GM21447 (cell line): ENCODE results near the gene FCSK.

Experiments used
- ATAC-seq: cut with Tn5 transposase; IDR thresholded peaks from one replicate; pipeline ENCODE4 v1.9.1; 2021; ENCODE audit not compliant: unreplicated experiment

The FCSK gene

DNA sequence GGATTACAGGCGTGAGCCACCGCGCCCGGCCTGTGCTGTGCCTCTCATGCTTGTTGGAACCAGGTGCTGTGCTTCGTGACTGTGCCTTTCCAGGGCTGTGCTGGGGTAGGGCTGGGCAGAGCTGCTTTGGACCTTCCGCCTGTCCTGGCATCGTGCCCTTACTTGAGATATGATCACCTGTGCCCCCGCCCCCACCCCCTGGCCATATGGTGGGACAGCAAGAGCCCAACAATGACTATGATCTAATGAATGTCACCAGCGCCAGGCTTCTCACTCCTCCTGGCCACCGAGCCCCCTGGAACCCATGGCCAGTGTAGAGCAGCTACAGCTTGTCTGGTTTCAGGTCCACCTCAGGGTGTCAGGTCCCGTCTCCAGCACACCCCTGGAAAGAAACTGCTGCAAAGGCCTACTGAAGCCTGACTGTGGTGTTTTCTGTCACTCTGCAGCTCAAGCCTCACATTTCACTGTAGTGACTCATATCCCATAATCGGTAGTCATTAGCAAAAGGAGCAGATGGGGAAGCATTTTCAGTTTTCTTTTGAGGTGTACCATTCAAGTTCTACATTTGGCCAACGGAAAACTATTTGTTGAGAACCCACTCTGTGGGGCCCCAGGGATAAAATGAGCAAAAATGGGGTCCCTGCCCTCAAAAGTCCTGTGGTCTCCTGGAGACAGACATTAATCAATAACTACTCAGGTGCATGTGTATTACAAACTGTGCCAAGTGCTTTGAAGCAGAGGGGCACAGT, 22.1 kb downstream of the FCSK start:
- peak; percentile 87 for ATAC-seq

DNA sequence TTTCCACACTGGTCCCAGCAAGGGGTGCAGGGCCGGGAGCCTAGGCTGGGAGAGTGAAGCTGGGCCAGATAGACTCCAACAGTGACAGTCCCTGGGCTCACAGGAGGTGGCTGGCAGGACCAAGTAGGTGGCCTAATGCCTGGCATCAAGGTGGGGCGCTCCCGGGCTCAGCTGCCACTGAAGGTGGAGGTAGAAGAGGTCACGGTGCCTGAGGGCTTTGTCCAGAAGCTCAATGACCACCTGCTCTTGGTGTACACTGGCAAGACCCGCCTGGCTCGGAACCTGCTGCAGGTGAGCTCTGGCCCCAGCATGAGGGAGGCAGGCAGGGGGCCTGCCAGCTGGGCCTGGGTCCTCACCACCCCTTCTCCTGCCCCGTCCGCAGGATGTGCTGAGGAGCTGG, 23.8 kb downstream of the FCSK start:
- ATAC-seq, result no peak

DNA sequence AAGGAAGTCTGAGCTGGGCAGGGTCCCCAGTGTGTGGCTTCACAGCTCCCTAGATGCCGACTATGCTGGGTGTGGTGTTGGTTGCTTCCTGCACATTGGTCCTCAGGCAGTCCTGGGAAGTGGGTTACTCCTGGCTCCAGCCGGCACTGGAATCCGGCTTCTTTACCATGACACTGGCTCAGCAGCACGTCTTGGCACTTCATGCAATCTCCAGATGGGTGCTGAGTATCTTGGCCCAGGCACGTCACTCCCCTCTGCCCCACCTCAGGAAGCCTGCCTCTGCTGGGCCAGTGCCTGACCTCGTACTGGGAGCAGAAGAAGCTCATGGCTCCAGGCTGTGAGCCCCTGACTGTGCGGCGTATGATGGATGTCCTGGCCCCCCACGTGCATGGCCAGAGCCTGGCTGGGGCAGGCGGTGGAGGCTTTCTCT, 24.5 kb downstream of the FCSK start:
- no peak for ATAC-seq

DNA sequence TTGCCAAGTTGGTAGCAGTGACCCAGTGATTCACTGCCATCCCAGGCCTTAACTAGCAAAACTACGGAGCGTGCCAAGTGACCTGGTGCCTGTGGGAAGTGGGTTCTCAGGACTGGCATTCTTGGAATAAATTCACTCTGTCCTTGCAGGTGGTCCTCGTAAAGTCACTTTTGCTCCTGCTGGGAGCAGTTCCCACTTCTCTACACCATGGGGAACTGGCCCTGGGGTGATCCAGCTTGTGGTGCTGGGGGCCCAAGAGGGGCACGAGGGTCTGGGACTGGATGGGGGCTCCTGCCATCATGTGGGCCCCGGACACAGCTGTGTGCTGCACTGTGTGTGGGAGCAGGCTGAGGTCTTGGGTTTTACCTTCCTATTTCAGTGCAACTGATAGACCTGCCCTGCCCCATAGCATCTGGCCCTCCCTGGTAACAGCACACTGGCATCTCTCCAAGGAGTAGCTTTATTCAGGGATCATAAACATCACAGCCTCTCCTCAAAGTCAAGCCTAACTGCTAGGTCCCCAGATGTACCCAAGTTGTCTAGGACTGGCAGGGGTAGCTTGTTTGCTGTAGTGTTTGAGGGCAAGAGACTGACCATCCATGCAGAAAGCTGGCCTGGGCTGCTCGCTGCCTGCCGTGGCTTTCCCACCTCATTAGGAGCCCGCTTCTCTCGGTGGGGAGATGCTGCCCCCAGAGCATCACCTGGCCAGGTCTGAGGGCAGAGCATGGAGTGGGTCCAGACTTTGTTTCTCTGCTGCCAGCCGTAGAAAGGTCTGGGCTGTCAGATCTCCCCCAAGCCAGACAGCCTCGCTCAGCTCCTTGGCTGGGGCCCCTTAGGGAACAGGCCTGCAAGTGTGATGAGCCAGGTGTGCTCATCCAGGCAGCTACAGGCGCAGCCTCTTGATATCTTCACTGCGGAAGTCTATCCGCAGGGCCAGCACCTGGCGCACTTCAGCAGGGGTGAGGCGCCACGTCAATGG, 26.0 kb downstream of the FCSK start:
- ATAC-seq, result no peak

DNA sequence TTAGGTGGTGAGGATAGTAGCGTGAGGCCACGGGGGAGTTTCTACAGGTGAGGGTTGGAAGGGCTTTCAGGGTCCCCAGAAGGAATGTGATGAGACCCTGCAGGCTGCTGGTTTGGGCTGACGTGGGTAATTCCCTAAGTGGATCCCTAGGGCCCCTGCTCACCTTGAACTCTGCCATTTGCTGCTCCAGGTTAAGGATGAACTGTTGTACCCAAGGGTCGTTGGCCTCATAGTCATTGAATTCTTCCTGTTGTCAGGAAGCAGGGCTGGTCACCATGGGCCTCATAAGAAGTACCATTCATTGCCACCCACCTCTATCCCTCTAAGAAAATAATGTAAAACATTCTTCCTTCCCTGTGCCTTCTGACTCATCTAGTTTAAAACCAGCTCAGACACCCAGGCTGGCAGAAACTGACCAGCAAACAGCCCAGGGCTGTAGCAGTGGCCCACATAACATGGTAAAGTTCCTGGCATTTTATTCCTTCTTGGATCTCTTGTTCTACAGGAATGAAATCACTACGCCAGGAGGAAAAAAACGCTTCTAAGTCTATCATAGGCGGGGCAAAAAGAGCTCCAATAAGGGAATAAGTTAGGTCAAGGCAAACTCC, 27.6 kb downstream of the FCSK start:
- no peak for ATAC-seq

DNA sequence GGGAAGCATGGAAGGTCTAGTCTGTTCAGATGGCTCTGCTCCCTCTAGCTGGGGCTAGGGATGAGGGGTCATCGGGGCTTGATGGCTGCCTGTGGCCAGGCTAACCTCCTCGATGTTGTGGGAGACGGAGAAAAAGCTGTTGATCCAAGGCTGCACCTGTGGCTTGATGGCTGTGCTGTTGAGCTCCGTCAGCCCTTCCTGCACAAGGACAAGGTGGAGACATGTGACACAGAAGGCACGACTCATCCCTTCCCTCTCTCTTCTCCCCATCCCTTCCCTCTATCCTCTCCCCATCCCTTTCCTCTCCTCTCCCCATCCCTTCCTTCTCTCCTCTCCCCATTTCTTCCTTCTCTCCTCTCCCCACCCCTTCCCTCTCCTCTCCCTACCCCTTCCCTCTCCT, 28.2 kb downstream of the FCSK start:
- no peak for ATAC-seq

DNA sequence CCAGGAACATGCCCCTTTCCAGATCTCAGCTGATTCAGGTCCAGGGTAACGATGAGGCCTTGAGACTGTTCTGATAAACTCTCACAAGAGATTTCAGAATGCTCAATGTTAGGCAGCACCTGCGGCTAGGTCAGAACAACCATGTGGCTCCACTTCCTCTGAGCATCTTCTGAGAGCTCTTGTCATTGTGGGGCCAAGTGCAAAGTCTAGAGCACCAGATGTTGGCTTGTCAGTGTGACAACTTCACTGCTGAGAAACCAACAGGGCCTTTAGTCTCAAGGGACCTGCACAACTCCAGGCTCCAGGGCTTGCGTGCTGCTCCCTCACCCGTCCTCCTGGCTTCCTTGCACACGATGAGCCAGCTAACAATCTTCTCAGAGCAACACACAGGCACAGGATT, 29.0 kb downstream of the FCSK start:
- ATAC-seq, result peak; percentile 56

DNA sequence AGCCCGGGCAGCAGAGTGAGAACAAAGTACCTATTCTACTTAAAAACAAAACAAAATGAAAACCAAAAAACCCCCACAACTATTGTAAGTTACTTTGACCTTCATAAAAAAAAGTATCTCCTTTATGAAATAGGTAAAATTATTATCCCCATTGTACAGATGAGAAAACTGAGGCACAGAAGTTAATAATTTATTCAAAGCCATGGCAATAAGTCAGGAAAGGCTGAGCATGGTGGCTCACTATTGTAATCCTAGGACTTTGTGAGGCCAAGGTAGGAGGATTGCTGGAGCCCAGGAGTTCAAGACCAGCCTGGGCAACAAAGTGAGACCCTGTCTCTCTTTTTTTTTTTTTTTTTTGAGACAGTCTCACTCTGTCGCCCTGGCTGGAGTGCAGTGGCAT, 30.5 kb downstream of the FCSK start:
- no peak for ATAC-seq

DNA sequence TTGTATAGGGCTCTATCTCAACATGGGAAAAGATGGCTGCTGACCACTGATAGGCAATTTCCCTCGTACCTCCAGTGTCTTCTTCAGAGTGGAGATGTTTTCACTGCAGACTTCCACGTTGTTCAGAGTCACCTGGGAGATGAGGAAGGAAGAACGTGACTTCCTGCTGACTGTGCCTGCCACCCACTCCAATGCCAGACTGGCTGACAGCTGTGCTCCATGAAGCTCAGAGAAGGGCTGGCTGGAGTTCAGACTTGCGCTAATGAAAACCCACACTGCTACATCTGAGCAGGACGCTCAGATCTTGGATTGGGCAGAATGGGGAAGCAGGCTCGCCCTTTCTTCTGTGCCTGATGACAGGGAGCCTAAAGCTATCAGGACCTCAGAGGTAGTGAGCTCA, 35.9 kb downstream of the FCSK start:
- no peak for ATAC-seq

DNA sequence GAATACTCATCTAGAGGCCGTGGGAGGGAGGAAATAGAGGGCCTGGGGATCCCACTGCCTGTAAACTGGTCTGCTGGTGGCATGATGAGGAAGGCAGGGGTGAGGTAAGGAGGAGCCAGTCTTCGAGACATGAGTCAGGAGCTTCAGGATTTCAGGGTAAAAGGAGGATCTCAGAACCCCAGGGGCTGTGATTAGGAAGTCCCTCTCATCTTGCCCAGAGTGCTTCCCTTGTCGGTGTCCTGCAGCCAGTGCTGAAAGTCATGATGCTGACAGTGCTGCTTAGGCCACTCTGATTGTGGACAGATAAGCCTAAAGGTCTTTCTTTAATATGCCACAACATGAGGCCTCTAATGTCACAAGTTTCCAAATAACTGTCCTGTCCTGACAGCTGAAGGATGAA, 39.4 kb downstream of the FCSK start:
- no peak for ATAC-seq

DNA sequence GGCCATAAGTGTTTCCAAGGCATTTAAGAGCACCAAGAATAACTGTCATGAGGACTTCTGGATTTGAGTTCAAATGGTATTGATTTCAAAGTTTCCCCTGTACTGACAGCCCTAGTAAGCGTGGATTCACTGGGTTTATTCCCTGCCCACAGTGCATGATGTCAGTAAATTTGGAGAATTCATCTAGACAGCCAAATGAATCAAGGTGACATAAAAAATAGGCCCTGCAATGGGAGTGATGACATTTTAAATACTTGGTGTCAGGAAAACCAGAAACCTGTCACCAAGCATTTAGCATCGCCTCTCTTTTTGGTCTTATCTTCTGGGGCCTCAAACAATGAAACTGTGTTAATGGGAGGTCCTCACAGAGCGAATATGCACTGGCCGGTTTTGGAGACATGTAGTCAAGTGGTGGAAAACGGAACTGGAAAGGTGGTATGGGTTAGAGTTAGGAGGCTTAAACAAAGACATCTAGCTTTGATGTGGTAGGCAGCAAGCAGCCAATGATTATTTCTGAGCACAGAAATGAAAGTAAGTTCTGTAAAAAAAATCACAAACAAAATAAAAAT, 39.9 kb downstream of the FCSK start:
- ATAC-seq, result no peak

DNA sequence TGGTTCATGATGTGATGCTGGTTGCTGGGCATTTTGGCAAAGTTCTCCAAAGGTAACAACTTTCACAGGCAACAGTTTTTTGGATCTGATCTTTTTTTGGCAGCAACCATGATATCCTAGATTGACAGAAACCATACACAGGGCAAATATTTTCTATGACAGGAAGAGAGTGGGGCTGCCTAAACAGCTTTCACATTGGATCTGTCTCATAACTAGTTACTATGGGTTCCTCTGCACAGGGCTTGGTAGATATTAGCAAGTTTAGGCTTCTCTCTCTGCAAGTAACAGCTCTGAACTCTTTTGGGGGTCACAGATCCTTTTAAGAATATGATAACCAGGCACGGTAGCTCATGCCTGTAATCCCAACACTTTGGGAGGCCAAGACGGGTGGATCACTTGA, 40.4 kb downstream of the FCSK start:
- no peak for ATAC-seq

DNA sequence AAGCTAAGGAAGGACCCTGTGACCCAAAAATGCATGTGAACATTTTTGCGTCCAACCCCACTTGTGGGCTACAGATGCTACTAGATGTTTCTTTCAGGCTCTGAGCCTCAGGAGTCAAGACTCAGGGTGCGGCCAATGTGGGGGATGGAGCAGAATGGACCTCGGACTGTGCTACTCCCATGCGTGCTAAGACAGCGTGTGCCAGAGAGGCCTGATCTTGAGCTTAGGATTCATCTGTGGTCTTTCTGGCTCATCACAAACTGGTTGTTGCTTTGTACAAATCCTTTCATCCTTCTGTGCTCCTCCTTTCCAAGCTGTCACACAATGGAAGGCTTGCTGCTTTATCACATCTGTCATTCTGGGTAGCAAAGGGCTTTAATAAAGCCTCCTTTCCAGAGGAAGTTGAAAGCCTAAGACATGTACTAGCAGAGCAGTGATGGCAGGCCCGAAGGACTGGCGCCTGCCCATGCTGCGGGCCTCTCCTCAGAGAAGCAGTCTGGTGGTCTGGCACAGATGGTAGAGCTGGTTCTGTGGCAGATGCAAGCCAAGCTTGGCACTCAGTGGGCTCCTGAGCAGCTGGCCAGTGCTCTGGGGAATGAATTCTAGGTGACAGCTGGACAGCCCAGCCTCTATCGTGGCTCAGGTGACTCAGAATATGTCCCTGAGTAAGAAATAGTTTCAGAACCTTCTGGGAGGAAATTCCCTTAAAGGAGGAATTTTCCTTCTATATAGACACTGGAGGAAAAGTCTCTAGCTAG, 41.2 kb downstream of the FCSK start:
- ATAC-seq, result no peak

DNA sequence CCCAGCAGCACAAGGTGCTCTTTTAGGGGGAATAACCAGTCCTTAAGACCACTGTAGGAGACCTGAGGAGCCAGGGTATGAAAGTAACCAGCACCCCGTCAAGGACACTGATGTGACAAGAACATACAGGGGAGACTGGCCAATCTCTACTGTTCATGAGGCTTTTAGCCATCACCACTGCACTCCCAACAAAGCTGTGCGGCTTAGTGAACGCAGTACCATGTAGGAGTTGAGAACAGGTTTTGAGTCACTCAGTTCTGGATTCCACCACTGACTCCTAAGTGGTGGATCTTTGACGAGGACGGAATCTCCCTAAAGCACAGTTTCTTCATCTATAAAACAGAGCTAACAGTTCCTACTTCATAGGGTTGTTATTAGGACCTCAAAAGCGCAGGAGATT, 42.1 kb downstream of the FCSK start:
- ATAC-seq, result no peak

DNA sequence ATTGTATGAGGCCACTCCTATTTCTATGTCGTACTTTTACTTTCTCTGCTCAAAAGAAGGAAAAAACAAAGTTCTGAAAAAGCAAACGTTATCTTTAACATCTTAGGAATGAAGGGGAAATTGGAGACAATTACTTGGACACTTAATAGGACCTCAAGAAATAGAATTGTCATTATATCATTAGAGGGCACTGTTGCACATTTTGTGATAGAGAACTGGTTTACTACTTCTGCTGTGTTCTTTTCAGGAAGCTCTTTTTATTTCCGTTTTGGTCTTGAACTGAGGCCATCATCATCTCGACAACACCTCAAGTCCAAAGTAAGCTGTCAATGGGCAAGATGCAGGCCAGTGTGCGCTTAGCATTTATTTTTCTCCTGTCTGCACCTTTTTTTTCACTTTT, 54.4 kb downstream of the FCSK start:
- no peak for ATAC-seq

DNA sequence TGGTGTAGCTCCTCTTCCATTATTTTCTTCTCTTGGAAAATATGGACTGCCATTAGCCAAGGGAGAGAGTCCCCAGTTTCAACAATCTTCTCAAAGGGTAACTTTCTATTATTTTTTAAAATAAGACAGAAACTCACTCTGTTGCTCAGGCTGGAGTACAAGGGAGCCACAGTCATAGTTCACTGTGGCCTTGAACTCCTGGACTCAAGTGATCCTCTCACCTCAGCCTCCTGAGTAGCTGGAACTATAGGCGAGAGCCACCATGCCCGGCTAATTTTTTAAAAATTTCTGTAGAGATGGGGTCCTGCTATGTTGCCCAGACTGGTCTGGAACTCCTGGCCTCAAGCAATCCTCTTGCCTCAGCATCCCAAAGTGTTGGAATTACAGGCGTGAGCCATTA, 55.8 kb downstream of the FCSK start:
- ATAC-seq, result no peak

DNA sequence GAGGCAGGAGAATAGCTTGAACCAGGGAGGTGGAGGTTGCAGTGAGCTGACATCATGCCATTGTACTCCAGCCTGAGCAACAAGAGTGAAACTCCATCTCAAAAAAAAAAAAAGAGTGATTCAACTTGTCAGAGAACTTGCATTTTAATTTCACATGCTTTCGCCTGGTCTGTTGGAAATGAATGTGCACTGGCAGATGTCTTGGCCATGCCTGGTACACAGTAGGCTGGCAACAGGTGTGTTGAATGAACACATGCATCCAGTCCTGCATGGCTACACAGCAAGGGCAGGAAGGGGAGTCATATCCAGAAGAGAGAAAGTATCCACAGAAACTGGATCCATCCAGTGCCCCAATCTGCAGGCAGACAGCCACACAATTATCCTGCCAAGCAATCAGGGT, 57.4 kb downstream of the FCSK start:
- no peak for ATAC-seq

DNA sequence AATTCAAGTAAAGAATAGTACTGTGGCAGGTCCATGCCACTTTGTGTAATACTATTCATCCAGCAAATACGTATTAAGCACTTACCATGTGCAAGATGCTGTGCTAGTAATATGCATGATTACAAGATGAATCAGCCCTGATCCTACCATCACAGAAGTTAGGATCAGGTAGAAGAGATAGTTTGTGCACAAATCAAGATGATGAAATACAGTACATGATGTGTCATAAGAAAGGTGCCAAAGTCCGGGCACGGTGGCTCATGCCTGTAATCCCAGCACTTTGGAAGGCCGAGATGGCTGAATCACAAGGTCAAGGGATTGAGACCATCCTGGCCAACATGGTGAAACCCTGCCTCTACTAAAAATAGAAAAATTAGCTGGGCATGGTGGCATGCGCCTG, 58.1 kb downstream of the FCSK start:
- ATAC-seq, result no peak

DNA sequence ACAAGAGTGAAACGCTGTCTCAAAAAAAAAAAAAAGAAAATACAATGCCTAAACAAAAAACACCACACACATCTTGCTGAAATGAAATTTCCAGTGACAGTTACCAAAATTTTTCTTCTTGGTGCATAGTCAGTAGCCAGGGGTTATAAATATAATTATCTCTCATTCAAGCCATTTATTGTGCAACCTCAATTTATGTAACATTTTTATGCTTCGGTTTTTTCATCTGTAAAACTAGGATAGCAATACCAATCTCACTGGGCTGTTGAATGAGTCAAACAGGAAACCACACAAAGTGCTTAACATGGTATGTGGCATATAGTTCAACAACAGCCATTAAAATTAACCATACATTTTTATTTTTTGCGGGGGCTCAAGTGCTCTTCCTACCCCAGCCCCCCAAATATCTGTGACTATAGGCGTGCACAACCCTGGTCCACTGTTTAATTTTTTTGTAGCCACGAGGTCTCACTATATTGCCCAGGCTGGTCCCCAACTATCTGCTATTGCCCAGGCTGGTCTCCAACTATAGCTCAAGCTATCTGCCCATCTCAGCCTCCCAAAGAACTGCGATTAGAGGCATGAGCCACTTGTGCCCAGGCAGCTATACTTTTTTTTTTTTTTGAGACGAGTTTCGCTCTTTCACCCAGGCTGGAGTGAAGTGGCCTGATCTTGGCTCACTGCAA, 66.4 kb downstream of the FCSK start:
- ATAC-seq, result no peak
